Activated naive CD8-positive, alpha-beta T cell (primary cell): ENCODE measurements around the gene SETBP1.

ENCODE experiments used
- H3K27ac Mint-ChIP-seq: one replicate; pipeline ENCODE4 v1.8.0; 2021; ENCODE audit warnings: mixed read lengths
- H3K27me3 Mint-ChIP-seq: one replicate; pipeline ENCODE4 v1.8.0; 2021; ENCODE audit warnings: mixed read lengths
- H3K36me3 Mint-ChIP-seq: one replicate; pipeline ENCODE4 v1.8.0; 2021; ENCODE audit warnings: mixed read lengths
- H3K4me1 Mint-ChIP-seq: one replicate; pipeline ENCODE4 v1.8.0; 2021; ENCODE audit warnings: low read depth, mixed read lengths
- H3K4me3 Mint-ChIP-seq: one replicate; pipeline ENCODE4 v1.8.0; 2021; ENCODE audit warnings: mild to moderate bottlenecking, mixed read lengths
- H3K9me3 Mint-ChIP-seq: one replicate; pipeline ENCODE4 v1.8.0; 2021; ENCODE audit warnings: low read depth, mixed read lengths

Gene SETBP1

GRCh38 chr18:44680273-44681075 is at the start of gene SETBP1:
TSS of gene SETBP1 (plus strand) at chr18:44680888. CDS start at chr18:44701347, 20,459 bp downstream.
- Mint-ChIP-seq H3K27ac (peak within 1 kb of the TSS; percentile 16), H3K27me3 (peaks cover 28% of the 10 kb centered on the region)

GRCh38 chr18:44632469-44633145 is 48.1 kb upstream of the SETBP1 start:
- Mint-ChIP-seq H3K27me3 (no peaks in the 10 kb centered on the region), H3K27ac (no peak overlapping the region), H3K4me3 (no peak overlapping the region), H3K4me1 (no peaks in the 10 kb centered on the region), H3K36me3 (no peaks in the 10 kb centered on the region), H3K9me3 (no peaks in the 10 kb centered on the region)

More at GRCh38 chr18:44680273-44681075, at the start of gene SETBP1:
- Mint-ChIP-seq H3K4me1 (peaks cover 9% of the 10 kb centered on the region), H3K36me3 (no peaks in the 10 kb centered on the region), H3K9me3 (no peaks in the 10 kb centered on the region), H3K4me3 (peak within 1 kb of the TSS; percentile 89)

DNA sequence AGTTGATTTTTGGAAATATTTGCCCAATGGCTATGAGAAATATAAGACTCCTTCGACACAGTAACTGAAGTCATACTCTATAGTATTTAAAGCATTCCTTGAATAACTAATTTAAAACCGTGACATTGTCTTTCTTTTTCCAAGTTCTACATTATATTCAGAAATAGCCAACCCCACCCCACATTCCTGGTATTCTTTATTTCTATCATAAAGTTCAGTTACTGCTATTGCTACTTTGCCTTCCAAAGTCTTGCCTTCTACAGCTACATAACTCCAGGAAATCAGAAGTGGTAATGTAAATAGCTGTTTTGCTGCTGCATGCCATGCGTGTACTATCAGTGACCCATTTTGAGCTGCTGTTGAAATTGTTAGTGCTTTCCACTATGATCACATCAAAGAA is 45.1 kb upstream of the SETBP1 start:
- Mint-ChIP-seq H3K4me3 (no peak overlapping the region), H3K27ac (no peak overlapping the region), H3K36me3 (no peaks in the 10 kb centered on the region), H3K27me3 (no peaks in the 10 kb centered on the region), H3K9me3 (no peaks in the 10 kb centered on the region), H3K4me1 (no peaks in the 10 kb centered on the region)

DNA sequence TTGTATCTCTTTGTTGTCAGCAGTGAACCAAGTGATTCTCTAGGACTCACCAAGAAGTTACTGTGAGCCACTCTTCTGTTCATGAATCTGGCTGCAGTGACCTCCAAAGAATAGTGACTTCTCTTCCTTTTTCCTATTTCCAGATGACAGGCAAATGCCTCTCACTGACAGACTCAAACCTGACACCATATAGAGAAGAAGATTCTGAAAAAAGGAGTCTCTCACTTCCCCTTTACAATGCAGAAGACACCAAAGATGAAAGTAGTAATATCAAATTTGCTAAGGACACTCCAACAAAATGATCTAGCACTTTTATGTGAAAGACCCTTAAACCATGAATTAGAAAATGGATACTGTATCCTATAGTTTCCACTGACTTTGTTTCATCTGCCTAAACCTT is 44.4 kb upstream of the SETBP1 start:
- H3K9me3 Mint-ChIP-seq: no peaks in the 10 kb centered on the region
- no peak overlapping the region for H3K27ac Mint-ChIP-seq
- no peak overlapping the region for H3K4me3 Mint-ChIP-seq
- H3K36me3 Mint-ChIP-seq: no peaks in the 10 kb centered on the region
- H3K27me3 Mint-ChIP-seq: no peaks in the 10 kb centered on the region
- H3K4me1 Mint-ChIP-seq: no peaks in the 10 kb centered on the region

DNA sequence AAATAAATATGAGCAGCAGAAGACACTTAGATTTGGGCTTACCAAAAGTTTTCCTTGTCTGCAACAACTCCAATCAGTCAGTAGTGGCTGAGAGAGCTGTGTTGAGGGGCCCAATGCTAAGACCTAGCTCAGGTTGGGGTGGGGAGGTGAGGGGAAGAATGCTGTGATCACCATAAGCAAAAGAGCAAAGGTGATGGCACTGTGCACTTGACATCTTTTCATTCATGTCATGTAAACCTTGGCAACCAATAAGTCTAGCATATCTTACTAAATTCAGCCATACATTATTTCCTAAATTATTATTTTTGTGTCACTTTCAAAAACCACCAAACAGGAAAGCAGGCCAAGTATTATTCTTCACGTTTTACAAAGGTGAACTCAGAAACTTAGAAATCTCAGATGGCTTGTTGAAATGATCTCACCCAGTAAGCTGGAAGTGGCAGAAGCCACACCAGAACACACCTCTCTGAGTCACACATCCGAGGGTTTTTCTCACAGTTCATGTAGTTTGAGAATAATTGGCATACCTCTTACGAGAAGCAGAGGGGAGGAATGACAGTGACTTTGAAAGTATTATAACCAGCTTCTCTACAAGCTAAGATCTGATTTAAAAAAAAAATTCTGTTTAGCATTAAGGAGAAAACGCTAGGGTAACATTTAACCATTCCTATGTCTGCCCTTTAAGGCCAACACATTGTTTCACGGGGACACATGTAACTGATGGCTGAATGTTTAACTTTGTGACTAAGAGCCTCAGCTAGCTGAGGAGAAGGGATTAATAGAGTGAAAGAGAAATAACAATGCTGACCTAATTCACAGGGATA is 43.3 kb upstream of the SETBP1 start:
- Mint-ChIP-seq H3K4me1 (no peaks in the 10 kb centered on the region), H3K27me3 (no peaks in the 10 kb centered on the region), H3K9me3 (no peaks in the 10 kb centered on the region), H3K36me3 (no peaks in the 10 kb centered on the region), H3K4me3 (no peak overlapping the region), H3K27ac (no peak overlapping the region)

DNA sequence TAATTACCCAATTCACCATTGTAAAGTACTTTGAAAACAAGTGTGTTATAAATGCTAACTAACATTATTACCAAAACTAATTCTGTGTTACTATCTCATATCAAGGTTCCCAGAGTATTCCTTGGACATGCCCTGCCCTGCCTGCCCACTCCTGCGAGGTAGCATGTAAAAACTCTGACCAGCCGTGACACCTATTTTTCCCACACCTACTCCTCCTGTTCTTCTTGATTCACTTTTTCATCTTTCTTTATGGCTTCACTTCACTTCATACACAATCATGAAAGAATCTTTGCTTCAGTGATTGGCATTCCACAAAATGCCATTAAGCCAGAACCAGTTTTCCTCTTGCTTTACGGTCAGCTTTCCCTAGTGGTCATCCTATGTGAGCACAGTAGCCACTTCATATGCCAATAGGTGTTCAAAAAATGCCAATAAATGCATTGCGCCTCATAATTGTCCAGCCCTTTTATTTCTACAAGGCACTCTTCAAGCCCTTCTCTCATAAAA is 42.6 kb upstream of the SETBP1 start:
- Mint-ChIP-seq H3K27me3 (no peaks in the 10 kb centered on the region), H3K4me1 (no peaks in the 10 kb centered on the region)

DNA sequence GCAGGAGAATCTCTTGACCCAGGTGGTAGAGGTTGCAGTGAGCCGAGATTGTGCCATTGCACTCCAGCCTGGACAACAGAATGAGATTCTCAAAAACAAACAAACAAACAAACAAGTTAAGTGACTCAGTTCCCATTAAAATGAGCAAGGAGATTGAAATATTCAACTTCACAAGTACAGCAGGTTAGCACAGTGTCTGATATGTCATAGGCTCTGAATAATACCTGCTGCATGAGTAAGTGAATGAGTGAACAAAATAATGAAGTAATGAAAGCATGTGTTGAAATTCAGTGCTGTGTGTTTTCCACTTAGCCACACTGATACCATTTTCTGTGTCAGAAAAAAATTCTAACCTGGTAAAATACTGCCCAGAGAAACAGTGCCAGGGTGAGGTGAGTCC is 41.9 kb upstream of the SETBP1 start:
- no peaks in the 10 kb centered on the region for H3K4me1 Mint-ChIP-seq
- H3K4me3 Mint-ChIP-seq: no peak overlapping the region
- no peak overlapping the region for H3K27ac Mint-ChIP-seq

More for the DNA sequence above, 42.6 kb upstream of the SETBP1 start:
- H3K4me3 Mint-ChIP-seq: no peak overlapping the region
- H3K9me3 Mint-ChIP-seq: no peaks in the 10 kb centered on the region
- no peak overlapping the region for H3K27ac Mint-ChIP-seq
- no peaks in the 10 kb centered on the region for H3K36me3 Mint-ChIP-seq

DNA sequence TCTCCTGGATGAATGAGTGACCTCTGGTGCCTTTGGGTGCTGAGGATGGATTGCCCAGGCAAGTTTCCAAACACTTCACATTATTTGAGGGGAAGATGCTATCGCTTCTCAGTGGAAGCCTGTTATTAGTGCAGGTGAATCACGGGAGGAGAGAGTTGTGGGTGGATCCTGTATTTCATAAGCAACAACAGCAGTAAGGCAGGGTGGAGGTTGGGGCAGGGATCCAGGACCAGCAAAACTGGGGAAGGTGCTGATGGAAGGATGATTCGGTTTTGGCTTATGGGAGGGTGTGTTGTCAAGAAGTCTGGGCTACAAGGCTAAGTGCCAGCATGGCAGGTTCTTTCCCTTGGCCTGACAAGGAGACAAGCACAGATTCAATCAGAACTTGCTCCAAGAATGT is 37.7 kb upstream of the SETBP1 start:
- no peaks in the 10 kb centered on the region for H3K4me1 Mint-ChIP-seq
- H3K27me3 Mint-ChIP-seq: no peaks in the 10 kb centered on the region
- H3K4me3 Mint-ChIP-seq: no peak overlapping the region
- no peak overlapping the region for H3K27ac Mint-ChIP-seq
- H3K9me3 Mint-ChIP-seq: no peaks in the 10 kb centered on the region
- H3K36me3 Mint-ChIP-seq: no peaks in the 10 kb centered on the region

More for the DNA sequence above, 41.9 kb upstream of the SETBP1 start:
- no peaks in the 10 kb centered on the region for H3K36me3 Mint-ChIP-seq
- H3K9me3 Mint-ChIP-seq: no peaks in the 10 kb centered on the region
- H3K27me3 Mint-ChIP-seq: no peaks in the 10 kb centered on the region

GRCh38 chr18:44651478-44651877 is 29.2 kb upstream of the SETBP1 start:
- H3K27me3 Mint-ChIP-seq: peaks cover 2% of the 10 kb centered on the region
- no peaks in the 10 kb centered on the region for H3K9me3 Mint-ChIP-seq
- no peaks in the 10 kb centered on the region for H3K4me1 Mint-ChIP-seq
- H3K36me3 Mint-ChIP-seq: no peaks in the 10 kb centered on the region
- H3K27ac Mint-ChIP-seq: no peak overlapping the region
- H3K4me3 Mint-ChIP-seq: no peak overlapping the region

- H3K27me3 Mint-ChIP-seq: peaks cover 2% of the 10 kb centered on the region
- no peaks in the 10 kb centered on the region for H3K4me1 Mint-ChIP-seq
Measured at GRCh38 chr18:44651918-44652572, 28.6 kb upstream of the SETBP1 start.

DNA sequence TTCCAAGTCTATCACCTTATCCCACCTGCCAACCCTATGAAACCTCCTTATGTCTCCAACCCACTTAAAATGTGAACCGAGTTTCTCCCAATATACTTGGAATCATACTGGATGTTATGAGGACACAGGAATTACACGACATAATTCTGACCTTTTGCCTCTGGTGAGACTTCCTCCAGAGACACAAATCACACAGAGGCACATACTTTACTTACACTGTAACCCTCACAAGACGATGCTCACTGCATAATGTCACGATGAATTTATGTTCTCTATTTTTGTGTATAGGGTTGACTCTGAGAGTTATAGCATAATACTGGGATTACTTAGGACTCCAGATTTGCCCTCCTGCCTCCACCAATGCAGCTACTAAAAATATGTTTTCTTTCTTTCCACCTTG is 28.0 kb upstream of the SETBP1 start:
- Mint-ChIP-seq H3K9me3 (no peaks in the 10 kb centered on the region), H3K4me1 (no peaks in the 10 kb centered on the region), H3K27me3 (peaks cover 4% of the 10 kb centered on the region), H3K27ac (no peak overlapping the region), H3K36me3 (no peaks in the 10 kb centered on the region), H3K4me3 (no peak overlapping the region)

More at GRCh38 chr18:44651918-44652572, 28.6 kb upstream of the SETBP1 start:
- no peaks in the 10 kb centered on the region for H3K9me3 Mint-ChIP-seq
- no peak overlapping the region for H3K27ac Mint-ChIP-seq
- H3K36me3 Mint-ChIP-seq: no peaks in the 10 kb centered on the region
- no peak overlapping the region for H3K4me3 Mint-ChIP-seq

DNA sequence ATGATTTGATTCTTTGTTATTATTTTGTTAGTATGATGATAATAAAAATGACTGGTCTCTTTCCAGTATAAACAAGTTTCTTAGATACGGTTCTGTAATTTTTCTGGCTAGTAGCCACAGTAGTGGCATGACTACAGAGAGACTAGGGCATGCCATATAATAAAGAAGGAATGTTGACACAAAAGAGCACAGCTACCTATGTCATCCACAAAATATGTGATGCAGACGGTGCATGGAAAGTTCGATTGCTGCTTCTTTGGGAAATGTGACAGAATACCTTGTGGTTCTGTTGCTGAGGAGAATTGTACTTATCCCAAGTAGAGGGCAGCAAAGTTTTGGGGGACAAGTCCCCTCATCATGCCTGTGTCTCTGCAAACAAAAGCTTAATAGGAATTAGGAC is 26.1 kb upstream of the SETBP1 start:
- H3K9me3 Mint-ChIP-seq: no peaks in the 10 kb centered on the region
- no peak overlapping the region for H3K4me3 Mint-ChIP-seq
- no peaks in the 10 kb centered on the region for H3K36me3 Mint-ChIP-seq
- no peak overlapping the region for H3K27ac Mint-ChIP-seq
- no peaks in the 10 kb centered on the region for H3K4me1 Mint-ChIP-seq
- peaks cover 4% of the 10 kb centered on the region for H3K27me3 Mint-ChIP-seq

GRCh38 chr18:44655435-44655834 is 25.3 kb upstream of the SETBP1 start:
- Mint-ChIP-seq H3K4me1 (no peaks in the 10 kb centered on the region), H3K27ac (no peak overlapping the region), H3K9me3 (no peaks in the 10 kb centered on the region), H3K36me3 (no peaks in the 10 kb centered on the region), H3K4me3 (no peak overlapping the region), H3K27me3 (peaks cover 4% of the 10 kb centered on the region)

DNA sequence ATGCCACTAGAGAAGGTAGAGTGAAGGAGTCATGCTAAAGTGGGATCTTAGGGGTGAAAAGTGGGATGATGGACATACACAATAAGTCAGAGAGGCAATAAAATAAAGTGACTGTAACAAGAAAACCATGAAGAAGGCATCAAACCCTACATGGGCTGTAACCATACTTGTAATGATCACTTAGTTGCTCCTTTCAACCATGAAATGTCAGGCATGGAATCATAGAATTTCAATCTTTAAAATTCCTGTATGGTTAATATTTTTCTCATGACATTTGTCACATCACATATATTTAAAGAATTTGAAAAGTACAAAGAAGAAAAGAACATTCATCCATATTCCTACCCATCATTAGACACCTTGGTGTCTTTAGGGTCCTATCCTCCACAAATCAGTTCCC is 20.9 kb upstream of the SETBP1 start:
- H3K27me3 Mint-ChIP-seq: peaks cover 4% of the 10 kb centered on the region
- no peaks in the 10 kb centered on the region for H3K9me3 Mint-ChIP-seq
- H3K4me3 Mint-ChIP-seq: no peak overlapping the region
- no peaks in the 10 kb centered on the region for H3K4me1 Mint-ChIP-seq
- no peaks in the 10 kb centered on the region for H3K36me3 Mint-ChIP-seq
- H3K27ac Mint-ChIP-seq: no peak overlapping the region
